Neural progenitor cell (in vitro differentiated cells): Measurements from ENCODE around the gene CYSLTR2. TPM values are rescaled to one million over a fixed set of nuclear protein-coding genes. Genes with fewer than 3 reads are reported as not detected.

Experiments used
- DNase-seq: peaks from one replicate; pipeline ENCODE4 v3.0.0-alpha.2; 2016; ENCODE audit warnings: low spot score
- H2AFZ ChIP-seq: fragments of 200-600 bp; sonication (generic); replicated peaks from 2 replicates; pipeline ENCODE4 v1.6.1; 2016; ENCODE audit warnings: antibody characterized with exemption
- H3F3A ChIP-seq: fragments of 200-600 bp; sonication (generic); 2 replicates; pipeline ENCODE4 v1.6.1; 2016; ENCODE audit warnings: antibody characterized with exemption, low read depth
- H3K27ac ChIP-seq: fragments of 200-600 bp; sonication (generic); 2 replicates; pipeline ENCODE4 v1.5.1; 2016; ENCODE audit warnings: mild to moderate bottlenecking
- H3K27me3 ChIP-seq: fragments of 200-600 bp; sonication (generic); 2 replicates; pipeline ENCODE4 v1.6.1; 2016; ENCODE audit warnings: mild to moderate bottlenecking, moderate library complexity
- H3K36me3 ChIP-seq: fragments of 200-600 bp; sonication (generic); 2 replicates; pipeline ENCODE4 v1.5.1; 2016
- H3K4me1 ChIP-seq: fragments of 200-600 bp; sonication (generic); 2 replicates; pipeline ENCODE4 v1.6.1; 2016; ENCODE audit warnings: mixed run types
- H3K4me2 ChIP-seq: fragments of 200-600 bp; sonication (generic); 2 replicates; pipeline ENCODE4 v1.6.1; 2016
- H3K4me3 ChIP-seq: fragments of 200-600 bp; sonication (generic); 2 replicates; pipeline ENCODE4 v1.5.1; 2016
- H3K79me2 ChIP-seq: fragments of 200-600 bp; sonication (generic); 2 replicates; pipeline ENCODE4 v1.6.1; 2016; ENCODE audit warnings: low read depth
- H3K9ac ChIP-seq: fragments of 200-600 bp; sonication (generic); 2 replicates; pipeline ENCODE4 v1.6.1; 2016
- H3K9me3 ChIP-seq: fragments of 200-600 bp; sonication (generic); 2 replicates; pipeline ENCODE4 v1.5.1; 2016; ENCODE audit warnings: low read depth
- H4K20me1 ChIP-seq: fragments of 200-600 bp; sonication (generic); 2 replicates; pipeline ENCODE4 v1.6.1; 2016; ENCODE audit warnings: low read depth
- H3K27ac Mint-ChIP-seq: 3 replicates; pipeline ENCODE4 v1.8.0; 2021; ENCODE audit warnings: mixed read lengths
- H3K27me3 Mint-ChIP-seq: 2 replicates; pipeline ENCODE4 v1.8.0; 2022; ENCODE audit warnings: low read depth, mild to moderate bottlenecking, inconsistent platforms, moderate library complexity, mixed read lengths; ENCODE audit not compliant: insufficient read depth
- H3K36me3 Mint-ChIP-seq: 3 replicates; pipeline ENCODE4 v1.8.0; 2021; ENCODE audit warnings: mixed read lengths
- H3K4me1 Mint-ChIP-seq: 3 replicates; pipeline ENCODE4 v1.8.0; 2021; ENCODE audit warnings: mixed read lengths
- H3K4me3 Mint-ChIP-seq: 3 replicates; pipeline ENCODE4 v1.8.0; 2021; ENCODE audit warnings: mild to moderate bottlenecking, moderate library complexity, mixed read lengths
- H3K9me3 Mint-ChIP-seq: 3 replicates; pipeline ENCODE4 v1.8.0; 2020; ENCODE audit warnings: mixed read lengths
- CTCF ChIP-seq: fragments of 200-600 bp; sonication (generic); IDR thresholded peaks from 2 replicates; pipeline ENCODE4 v1.5.1; 2017; ENCODE audit warnings: antibody characterized with exemption, mild to moderate bottlenecking
- EZH2 ChIP-seq: fragments of 200-600 bp; sonication (generic); IDR thresholded peaks from 2 replicates; pipeline ENCODE4 v1.6.1; 2017; ENCODE audit warnings: antibody characterized with exemption, mild to moderate bottlenecking, moderate library complexity
- EZH2phosphoT487 ChIP-seq: fragments of 200-600 bp; sonication (generic); IDR thresholded peaks from 2 replicates; pipeline ENCODE4 v1.6.1; 2017; ENCODE audit warnings: antibody characterized with exemption
- total RNA-seq: library from RNA; depleted of rRNA; stranded (reverse); fragments of >200 nt; gene quantifications from 2 replicates; pipeline ENCODE4 v1.2.3, GENCODE V29; 2015; ENCODE audit warnings: low replicate concordance

Gene CYSLTR2
- total RNA-seq, 1 donor from 2014 or later = not detected

GRCh38 chr13:48642061-48642460, 11.7 kb upstream of the CYSLTR2 start:
- Histone ChIP-seq H3K9me3 (no peaks in the 10 kb centered on the region), H2AFZ (no peak overlapping the region), H3F3A (no peaks in the 10 kb centered on the region), H3K79me2 (no peaks in the 10 kb centered on the region), H3K27me3 (no peaks in the 10 kb centered on the region), H3K4me3 (no peak overlapping the region), H3K27ac (no peak overlapping the region), H3K9ac (no peak overlapping the region), H3K4me1 (no peaks in the 10 kb centered on the region), H3K4me2 (no peak overlapping the region), H4K20me1 (no peaks in the 10 kb centered on the region), H3K36me3 (no peaks in the 10 kb centered on the region)
- H3K9me3 Mint-ChIP-seq = peaks cover 4% of the 10 kb centered on the region
- no peaks in the 10 kb centered on the region for H3K27me3 Mint-ChIP-seq
- H3K27ac Mint-ChIP-seq = no peak overlapping the region
- DNase-seq = no peak
- TF ChIP-seq EZH2phosphoT487 (no peak), CTCF (no peak), EZH2 (no peak)
- peaks cover 4% of the 10 kb centered on the region for H3K4me1 Mint-ChIP-seq
- H3K4me3 Mint-ChIP-seq = no peak overlapping the region
- no peaks in the 10 kb centered on the region for H3K36me3 Mint-ChIP-seq

GRCh38 chr13:48643159-48643558, 10.6 kb upstream of the CYSLTR2 start:
- Histone ChIP-seq H2AFZ (no peak overlapping the region), H3K9ac (no peak overlapping the region), H3F3A (no peaks in the 10 kb centered on the region), H4K20me1 (no peaks in the 10 kb centered on the region), H3K27me3 (no peaks in the 10 kb centered on the region), H3K4me3 (no peak overlapping the region), H3K36me3 (no peaks in the 10 kb centered on the region), H3K27ac (no peak overlapping the region), H3K9me3 (no peaks in the 10 kb centered on the region), H3K4me2 (no peak overlapping the region), H3K4me1 (no peaks in the 10 kb centered on the region), H3K79me2 (no peaks in the 10 kb centered on the region)
- Mint-ChIP-seq H3K27me3 (no peaks in the 10 kb centered on the region), H3K36me3 (no peaks in the 10 kb centered on the region), H3K4me3 (no peak overlapping the region), H3K27ac (no peak overlapping the region), H3K4me1 (peaks cover 4% of the 10 kb centered on the region), H3K9me3 (no peaks in the 10 kb centered on the region)
- no peak for TF ChIP-seq EZH2phosphoT487
- no peak for TF ChIP-seq CTCF
- no peak for TF ChIP-seq EZH2
- no peak for DNase-seq

GRCh38 chr13:48644141-48644540, 9.6 kb upstream of the CYSLTR2 start:
- Histone ChIP-seq H4K20me1 (no peaks in the 10 kb centered on the region), H3K9me3 (no peaks in the 10 kb centered on the region), H3K36me3 (no peaks in the 10 kb centered on the region), H2AFZ (no peak overlapping the region), H3K4me2 (no peak overlapping the region), H3K4me1 (no peaks in the 10 kb centered on the region), H3K27me3 (no peaks in the 10 kb centered on the region), H3K79me2 (no peaks in the 10 kb centered on the region), H3F3A (no peaks in the 10 kb centered on the region), H3K9ac (no peak overlapping the region), H3K27ac (no peak overlapping the region), H3K4me3 (no peak overlapping the region)
- no peaks in the 10 kb centered on the region for H3K9me3 Mint-ChIP-seq
- no peaks in the 10 kb centered on the region for H3K27me3 Mint-ChIP-seq
- TF ChIP-seq CTCF = no peak
- no peak for TF ChIP-seq EZH2phosphoT487
- no peak for TF ChIP-seq EZH2
- H3K4me3 Mint-ChIP-seq = no peak overlapping the region
- H3K36me3 Mint-ChIP-seq = no peaks in the 10 kb centered on the region
- no peak for DNase-seq
- H3K4me1 Mint-ChIP-seq = peaks cover 4% of the 10 kb centered on the region
- H3K27ac Mint-ChIP-seq = no peak overlapping the region

- Mint-ChIP-seq H3K27ac (no peak overlapping the region), H3K9me3 (no peaks in the 10 kb centered on the region)
- TF ChIP-seq EZH2 (no peak), CTCF (no peak), EZH2phosphoT487 (no peak)
Measured at GRCh38 chr13:48644951-48645350, 8.8 kb upstream of the CYSLTR2 start.

More at GRCh38 chr13:48644951-48645350, 8.8 kb upstream of the CYSLTR2 start:
- no peaks in the 10 kb centered on the region for H3K27me3 Mint-ChIP-seq
- Histone ChIP-seq H3K79me2 (no peaks in the 10 kb centered on the region), H3F3A (no peaks in the 10 kb centered on the region), H3K36me3 (no peaks in the 10 kb centered on the region), H3K4me1 (no peaks in the 10 kb centered on the region), H3K9me3 (no peaks in the 10 kb centered on the region), H3K4me2 (no peak overlapping the region), H2AFZ (no peak overlapping the region), H3K27ac (no peak overlapping the region), H3K4me3 (no peak overlapping the region), H4K20me1 (no peaks in the 10 kb centered on the region), H3K9ac (no peak overlapping the region), H3K27me3 (no peaks in the 10 kb centered on the region)
- H3K4me1 Mint-ChIP-seq = peaks cover 4% of the 10 kb centered on the region
- no peak for DNase-seq
- no peak overlapping the region for H3K4me3 Mint-ChIP-seq
- no peaks in the 10 kb centered on the region for H3K36me3 Mint-ChIP-seq
